Mesendoderm (in vitro differentiated cells): Measurements from ENCODE around the gene ERC2.

ENCODE experiments used
- DNase-seq: peaks from one replicate; pipeline ENCODE4 v3.0.0; 2013
- H2AK5ac ChIP-seq: 2 replicates; pipeline ENCODE4 v1.6.1; 2013; ENCODE audit warnings: low read length, inconsistent platforms
- H2BK120ac ChIP-seq: 2 replicates; pipeline ENCODE4 v1.6.1; 2013; ENCODE audit warnings: low read depth, mild to moderate bottlenecking, low read length, moderate library complexity, mixed read lengths
- H2BK15ac ChIP-seq: replicated peaks from 2 replicates; pipeline ENCODE4 v1.6.1; 2013; ENCODE audit warnings: low read depth, mild to moderate bottlenecking, moderate library complexity
- H2BK5ac ChIP-seq: 2 replicates; pipeline ENCODE4 v1.6.1; 2013; ENCODE audit warnings: low read length, inconsistent platforms
- H3K18ac ChIP-seq: 2 replicates; pipeline ENCODE4 v1.6.1; 2013; ENCODE audit warnings: mild to moderate bottlenecking, low read length, mixed read lengths
- H3K23ac ChIP-seq: one replicate; pipeline ENCODE4 v1.6.1; 2013; ENCODE audit warnings: low read length
- H3K27ac ChIP-seq: 2 replicates; pipeline ENCODE4 v1.5.1; 2013; ENCODE audit warnings: low read depth, mild to moderate bottlenecking, inconsistent platforms, low read length, moderate library complexity
- H3K27me3 ChIP-seq: 2 replicates; pipeline ENCODE4 v1.6.1; 2013; ENCODE audit warnings: low read length, control low read depth, mild to moderate bottlenecking, inconsistent platforms; ENCODE audit not compliant: insufficient read depth, poor library complexity
- H3K36me3 ChIP-seq: 2 replicates; pipeline ENCODE4 v1.6.1; 2013; ENCODE audit warnings: low read length, inconsistent platforms; ENCODE audit not compliant: control insufficient read depth, insufficient read depth
- H3K4ac ChIP-seq: one replicate; pipeline ENCODE4 v1.6.1; 2013; ENCODE audit warnings: low read depth, mild to moderate bottlenecking, low read length, moderate library complexity
- H3K4me1 ChIP-seq: 2 replicates; pipeline ENCODE4 v1.6.1; 2013; ENCODE audit warnings: low read depth, low read length, inconsistent platforms; ENCODE audit not compliant: control insufficient read depth
- H3K4me2 ChIP-seq: 2 replicates; pipeline ENCODE4 v1.6.1; 2013; ENCODE audit warnings: low read length
- H3K4me3 ChIP-seq: 2 replicates; pipeline ENCODE4 v1.5.1; 2013; ENCODE audit warnings: mild to moderate bottlenecking, low read length
- H3K56ac ChIP-seq: one replicate; pipeline ENCODE4 v1.6.1; 2013; ENCODE audit warnings: low read length
- H3K79me1 ChIP-seq: 2 replicates; pipeline ENCODE4 v1.6.1; 2013; ENCODE audit warnings: low read length, inconsistent platforms
- H3K79me2 ChIP-seq: 2 replicates; pipeline ENCODE4 v1.6.1; 2013; ENCODE audit warnings: mild to moderate bottlenecking, low read length; ENCODE audit not compliant: control insufficient read depth, insufficient read depth
- H3K9ac ChIP-seq: 2 replicates; pipeline ENCODE4 v1.6.1; 2013; ENCODE audit warnings: low read length, inconsistent platforms
- H4K5ac ChIP-seq: one replicate; pipeline ENCODE4 v1.6.1; 2013; ENCODE audit warnings: low read length
- H4K8ac ChIP-seq: one replicate; pipeline ENCODE4 v1.6.1; 2013; ENCODE audit warnings: low read depth, mild to moderate bottlenecking, control low read depth, low read length, moderate library complexity
- WGBS: extraction: QIAGEN DNeasy Blood & Tissue Kit; methylation state at CpG from one replicate; pipeline ENCODE4 v1.1.7; 2013; ENCODE audit warnings: low lambda C conversion rate, missing lambda C conversion rate; ENCODE audit not compliant: insufficient coverage; ENCODE audit errors: extremely low coverage; 5-methylcytosine and 5-hydroxymethylcytosine counted together

ERC2 gene

DNA sequence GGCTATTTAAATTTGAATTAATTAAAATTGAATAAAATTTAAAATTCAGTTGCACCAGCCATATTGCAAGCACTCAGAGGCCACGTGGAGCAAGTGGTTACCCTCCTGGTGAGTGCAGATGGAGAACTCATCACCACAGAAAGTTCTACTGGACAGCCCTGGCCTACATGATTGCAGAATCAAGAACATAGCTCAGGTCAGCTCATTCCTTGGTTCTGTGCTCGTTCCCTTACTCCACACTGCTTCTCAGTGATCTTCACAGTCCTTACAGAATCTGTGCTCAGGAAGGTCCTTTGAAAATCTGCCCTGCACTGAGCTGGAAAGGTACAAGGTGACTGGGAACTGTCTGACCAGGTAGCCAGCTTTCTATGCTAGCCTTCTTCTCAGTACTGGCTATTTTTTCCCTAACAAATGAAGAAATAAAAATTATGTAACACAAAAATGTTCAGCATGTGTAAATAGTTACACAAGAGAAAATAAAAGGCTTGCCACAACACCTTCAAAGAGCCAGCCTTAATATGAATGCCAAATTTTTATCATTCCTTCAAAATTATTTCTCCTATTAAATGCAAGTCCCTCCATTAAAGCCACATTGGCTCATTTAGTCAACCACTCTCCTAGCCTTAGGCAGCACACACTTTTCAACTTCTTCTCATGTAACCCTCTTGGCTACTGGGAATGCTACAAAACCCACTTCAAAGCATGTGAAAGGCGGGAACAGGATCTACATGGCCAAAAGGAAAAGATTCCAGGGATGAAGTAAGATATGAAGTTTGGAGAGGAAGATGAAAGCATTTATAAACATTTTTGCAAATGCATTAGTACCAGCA, 654.8 kb downstream of the ERC2 start:
- DNase-seq, result no peak
- H2AK5ac ChIP-seq, result no peak overlapping the region
- H3K23ac ChIP-seq, result no peak overlapping the region
- no CpG with 5 or more reads among the region's 3 CpGs for WGBS
- no peak overlapping the region for H4K5ac ChIP-seq
- no peak overlapping the region for H3K56ac ChIP-seq
- no peak overlapping the region for H2BK5ac ChIP-seq
- no peak overlapping the region for H3K4me2 ChIP-seq
- H3K4ac ChIP-seq, result no peak overlapping the region
- H3K4me1 ChIP-seq, result no peaks in the 10 kb centered on the region
- no peaks in the 10 kb centered on the region for H3K27me3 ChIP-seq
- no peak overlapping the region for H4K8ac ChIP-seq
- no peaks in the 10 kb centered on the region for H3K79me2 ChIP-seq
- no peak overlapping the region for H2BK120ac ChIP-seq
- no peak overlapping the region for H3K4me3 ChIP-seq
- no peaks in the 10 kb centered on the region for H3K36me3 ChIP-seq
- H3K18ac ChIP-seq, result no peak overlapping the region
- no peak overlapping the region for H3K27ac ChIP-seq
- no peak overlapping the region for H2BK15ac ChIP-seq
- H3K9ac ChIP-seq, result no peak overlapping the region
- no peaks in the 10 kb centered on the region for H3K79me1 ChIP-seq

DNA sequence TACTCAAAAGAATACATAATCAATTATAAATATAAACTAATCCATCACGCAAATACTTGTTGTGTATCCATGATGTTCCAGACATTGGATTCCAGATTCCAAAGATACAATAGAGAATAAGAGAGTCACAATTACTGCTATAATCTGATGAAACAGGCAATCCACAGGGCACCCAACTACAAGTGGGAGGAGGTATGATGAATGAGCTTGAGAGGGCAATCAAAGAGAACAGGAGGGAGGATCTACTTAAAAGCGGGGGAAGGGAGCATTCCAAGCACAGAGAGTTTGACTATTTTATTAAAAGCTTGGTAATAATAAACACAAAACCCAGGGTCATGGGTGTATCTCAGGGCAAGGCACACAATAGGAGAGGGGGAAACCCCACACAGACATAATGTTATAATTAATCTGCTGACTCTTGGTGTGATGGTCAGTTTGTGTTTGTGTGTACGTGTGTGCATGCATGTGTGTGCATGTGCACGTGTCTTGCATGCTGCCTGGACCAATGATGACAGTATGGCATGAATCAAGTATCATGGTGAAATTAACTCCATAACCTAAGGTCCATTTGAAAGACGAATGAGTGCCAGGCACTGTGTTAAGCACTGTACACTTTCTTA, 655.8 kb downstream of the ERC2 start:
- Histone ChIP-seq H4K8ac (no peak overlapping the region), H2BK5ac (no peak overlapping the region), H3K36me3 (no peaks in the 10 kb centered on the region), H3K79me1 (no peaks in the 10 kb centered on the region), H3K27ac (no peak overlapping the region), H4K5ac (no peak overlapping the region), H3K27me3 (no peaks in the 10 kb centered on the region), H3K4me3 (no peak overlapping the region), H3K4me2 (no peak overlapping the region), H2BK120ac (no peak overlapping the region), H2AK5ac (no peak overlapping the region), H3K79me2 (no peaks in the 10 kb centered on the region), H3K23ac (no peak overlapping the region), H3K9ac (no peak overlapping the region), H3K56ac (no peak overlapping the region), H3K18ac (no peak overlapping the region), H2BK15ac (no peak overlapping the region), H3K4ac (no peak overlapping the region), H3K4me1 (no peaks in the 10 kb centered on the region)
- no peak for DNase-seq
- no CpG with 5 or more reads among the region's 5 CpGs for WGBS

DNA sequence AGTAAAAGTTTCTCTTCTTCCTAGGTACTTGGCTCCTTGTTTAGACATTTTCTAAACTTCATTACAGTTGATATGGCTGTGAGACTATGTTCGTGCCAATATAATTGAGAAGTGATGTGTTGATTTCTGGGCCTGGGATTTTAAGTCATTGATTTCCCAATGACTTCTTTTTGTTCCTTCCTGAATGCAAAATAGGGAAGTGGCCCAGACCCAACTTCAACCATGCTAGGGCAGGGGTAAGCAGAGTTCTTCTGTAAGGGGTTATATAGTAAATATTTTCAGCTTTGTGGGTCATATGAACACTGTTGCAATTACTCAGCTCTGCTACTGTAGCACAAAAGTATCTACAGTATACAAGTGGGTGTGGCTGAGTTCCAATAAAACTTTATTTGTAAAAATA, 661.1 kb downstream of the ERC2 start:
- Histone ChIP-seq H4K8ac (no peak overlapping the region), H4K5ac (no peak overlapping the region), H3K4me1 (no peaks in the 10 kb centered on the region), H3K79me2 (no peaks in the 10 kb centered on the region), H2BK5ac (no peak overlapping the region), H3K23ac (no peak overlapping the region), H3K4me2 (no peak overlapping the region), H2BK120ac (no peak overlapping the region), H3K36me3 (no peaks in the 10 kb centered on the region), H3K27me3 (no peaks in the 10 kb centered on the region), H2AK5ac (no peak overlapping the region), H3K9ac (no peak overlapping the region), H3K27ac (no peak overlapping the region), H3K4me3 (no peak overlapping the region), H2BK15ac (no peak overlapping the region), H3K79me1 (no peaks in the 10 kb centered on the region), H3K56ac (no peak overlapping the region), H3K4ac (no peak overlapping the region), H3K18ac (no peak overlapping the region)
- WGBS, result no CpG with 5 or more reads among the region's 1 CpG
- no peak for DNase-seq

DNA sequence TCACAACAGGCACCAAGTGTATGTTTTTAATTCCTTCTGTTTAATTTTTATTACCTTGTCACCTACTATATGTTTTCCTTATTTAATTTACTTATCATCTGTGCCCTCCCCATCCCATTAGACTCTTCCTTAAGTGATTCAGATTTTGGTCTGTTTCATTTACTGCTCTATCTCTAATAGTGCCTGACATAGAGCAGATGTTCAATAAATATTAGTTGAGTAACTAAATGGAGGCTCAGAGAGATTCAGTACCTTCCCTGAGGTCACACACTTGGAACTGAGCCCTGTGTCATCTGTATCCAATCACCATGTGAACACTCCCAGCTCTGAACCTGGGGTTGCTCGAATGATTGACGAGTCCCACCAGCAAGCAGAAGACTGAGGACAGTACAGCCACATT, 663.1 kb downstream of the ERC2 start:
- no peak overlapping the region for H3K9ac ChIP-seq
- H3K4me3 ChIP-seq, result no peak overlapping the region
- no peak overlapping the region for H3K56ac ChIP-seq
- no peaks in the 10 kb centered on the region for H3K27me3 ChIP-seq
- H2BK15ac ChIP-seq, result no peak overlapping the region
- no peak overlapping the region for H3K27ac ChIP-seq
- no peak overlapping the region for H4K8ac ChIP-seq
- H3K4ac ChIP-seq, result no peak overlapping the region
- no peak overlapping the region for H2BK5ac ChIP-seq
- no peak overlapping the region for H3K4me2 ChIP-seq
- no peak for DNase-seq
- H2AK5ac ChIP-seq, result no peak overlapping the region
- no peaks in the 10 kb centered on the region for H3K79me2 ChIP-seq
- no peaks in the 10 kb centered on the region for H3K4me1 ChIP-seq
- no peak overlapping the region for H3K23ac ChIP-seq
- H3K79me1 ChIP-seq, result no peaks in the 10 kb centered on the region
- no peaks in the 10 kb centered on the region for H3K36me3 ChIP-seq
- WGBS, result no CpG with 5 or more reads among the region's 2 CpGs
- no peak overlapping the region for H3K18ac ChIP-seq
- H2BK120ac ChIP-seq, result no peak overlapping the region
- H4K5ac ChIP-seq, result no peak overlapping the region

DNA sequence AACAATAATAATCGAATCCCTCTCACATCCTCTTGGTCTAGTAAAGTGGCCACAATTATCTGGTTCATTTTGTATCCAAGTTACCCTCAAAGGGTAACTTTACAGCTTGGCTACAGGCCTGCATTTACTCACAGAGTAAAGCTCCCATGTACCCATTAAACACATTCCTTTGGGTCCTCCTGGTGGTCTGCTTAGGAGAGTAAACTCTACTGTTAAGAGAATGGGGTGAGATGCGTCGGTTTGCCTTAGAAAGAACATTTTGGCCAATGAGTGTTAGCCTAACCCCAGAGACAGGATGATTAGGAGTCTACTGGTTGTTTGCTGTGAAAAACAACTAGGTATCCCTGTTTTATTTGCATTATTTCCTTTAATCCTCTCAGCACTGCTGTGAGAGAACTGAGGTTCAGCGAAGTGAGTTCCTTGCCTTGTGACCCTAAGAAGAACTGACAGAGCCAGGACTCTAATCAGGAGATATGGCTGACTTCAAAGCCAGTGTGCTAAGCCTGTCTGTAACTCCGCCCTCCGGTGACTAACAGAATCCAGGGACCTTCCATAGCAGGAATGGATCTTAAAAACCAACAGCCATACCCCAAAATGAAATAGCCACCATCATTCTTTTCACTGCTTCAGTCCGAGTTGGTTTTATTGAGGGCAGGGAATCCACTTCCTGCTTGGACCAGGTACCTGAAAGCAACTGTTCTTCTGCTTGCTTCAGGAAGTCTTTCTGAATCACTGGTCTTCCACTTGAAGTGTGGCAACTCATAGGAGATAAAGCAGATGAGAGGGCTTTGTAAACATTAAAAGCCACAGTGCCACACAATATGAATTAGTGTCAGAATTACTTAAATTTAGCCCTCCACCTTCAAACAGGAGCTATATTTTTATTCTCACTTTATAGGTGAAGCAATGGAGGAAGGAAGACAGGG, 663.8 kb downstream of the ERC2 start:
- Histone ChIP-seq H3K4me1 (no peaks in the 10 kb centered on the region), H3K36me3 (no peaks in the 10 kb centered on the region), H2BK5ac (no peak overlapping the region), H2AK5ac (no peak overlapping the region), H3K79me1 (no peaks in the 10 kb centered on the region), H3K18ac (no peak overlapping the region), H2BK120ac (no peak overlapping the region), H3K27me3 (no peaks in the 10 kb centered on the region), H3K23ac (no peak overlapping the region), H4K8ac (no peak overlapping the region), H3K4me2 (no peak overlapping the region), H2BK15ac (no peak overlapping the region), H3K9ac (no peak overlapping the region), H3K4me3 (no peak overlapping the region), H3K79me2 (no peaks in the 10 kb centered on the region), H3K4ac (no peak overlapping the region), H4K5ac (no peak overlapping the region), H3K27ac (no peak overlapping the region), H3K56ac (no peak overlapping the region)
- WGBS, result no CpG with 5 or more reads among the region's 7 CpGs
- peak; percentile 50 for DNase-seq
